ENCODE results near the gene ABCC3.

DNA sequence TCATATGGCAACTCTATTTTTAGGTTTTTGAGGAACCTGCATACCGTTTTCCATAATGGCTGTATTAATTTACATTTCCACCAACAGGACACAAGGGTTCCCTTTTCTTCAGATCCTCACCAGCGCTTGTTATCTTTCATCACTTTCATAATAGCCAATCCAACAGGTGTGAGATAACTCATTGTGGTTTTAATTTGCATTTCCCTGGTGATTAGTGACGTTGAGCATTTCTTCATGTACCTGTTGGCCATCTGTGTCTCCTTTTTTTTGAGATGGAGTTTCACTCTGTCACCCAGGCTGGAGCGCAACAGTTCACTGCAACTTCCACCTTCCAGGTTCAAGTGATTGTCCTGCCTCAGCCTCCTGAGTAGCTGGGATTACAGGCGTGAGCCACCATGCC, 36.2 kb upstream of the ABCC3 start:
- TF ChIP-seq, protein P1, sequence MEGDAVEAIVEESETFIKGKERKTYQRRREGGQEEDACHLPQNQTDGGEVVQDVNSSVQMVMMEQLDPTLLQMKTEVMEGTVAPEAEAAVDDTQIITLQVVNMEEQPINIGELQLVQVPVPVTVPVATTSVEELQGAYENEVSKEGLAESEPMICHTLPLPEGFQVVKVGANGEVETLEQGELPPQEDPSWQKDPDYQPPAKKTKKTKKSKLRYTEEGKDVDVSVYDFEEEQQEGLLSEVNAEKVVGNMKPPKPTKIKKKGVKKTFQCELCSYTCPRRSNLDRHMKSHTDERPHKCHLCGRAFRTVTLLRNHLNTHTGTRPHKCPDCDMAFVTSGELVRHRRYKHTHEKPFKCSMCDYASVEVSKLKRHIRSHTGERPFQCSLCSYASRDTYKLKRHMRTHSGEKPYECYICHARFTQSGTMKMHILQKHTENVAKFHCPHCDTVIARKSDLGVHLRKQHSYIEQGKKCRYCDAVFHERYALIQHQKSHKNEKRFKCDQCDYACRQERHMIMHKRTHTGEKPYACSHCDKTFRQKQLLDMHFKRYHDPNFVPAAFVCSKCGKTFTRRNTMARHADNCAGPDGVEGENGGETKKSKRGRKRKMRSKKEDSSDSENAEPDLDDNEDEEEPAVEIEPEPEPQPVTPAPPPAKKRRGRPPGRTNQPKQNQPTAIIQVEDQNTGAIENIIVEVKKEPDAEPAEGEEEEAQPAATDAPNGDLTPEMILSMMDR (IDR thresholded peaks at IDR 0.05; ENCODE audit: insufficient read depth, low read length), result no peak
- TF ChIP-seq POLR2AphosphoS5 (IDR thresholded peaks at IDR 0.05; ENCODE audit: low read depth), result no peak

All from HL-60 (cell line).